Measurements from ENCODE around the gene MYPOP. TPM values are rescaled to one million over a fixed set of nuclear protein-coding genes. Genes with fewer than 3 reads are reported as not detected.
A peak's percentile ranks its signal among the peaks of the same experiment; 100 is the strongest.
"Not testable (repeated sequence)": the region's sequence is repeated elsewhere in the genome, so short reads cannot be mapped to it uniquely, and the experiment has no call there.

The MYPOP gene
- total RNA-seq, 1 donor from 2014 or later, result 0.79 TPM

DNA sequence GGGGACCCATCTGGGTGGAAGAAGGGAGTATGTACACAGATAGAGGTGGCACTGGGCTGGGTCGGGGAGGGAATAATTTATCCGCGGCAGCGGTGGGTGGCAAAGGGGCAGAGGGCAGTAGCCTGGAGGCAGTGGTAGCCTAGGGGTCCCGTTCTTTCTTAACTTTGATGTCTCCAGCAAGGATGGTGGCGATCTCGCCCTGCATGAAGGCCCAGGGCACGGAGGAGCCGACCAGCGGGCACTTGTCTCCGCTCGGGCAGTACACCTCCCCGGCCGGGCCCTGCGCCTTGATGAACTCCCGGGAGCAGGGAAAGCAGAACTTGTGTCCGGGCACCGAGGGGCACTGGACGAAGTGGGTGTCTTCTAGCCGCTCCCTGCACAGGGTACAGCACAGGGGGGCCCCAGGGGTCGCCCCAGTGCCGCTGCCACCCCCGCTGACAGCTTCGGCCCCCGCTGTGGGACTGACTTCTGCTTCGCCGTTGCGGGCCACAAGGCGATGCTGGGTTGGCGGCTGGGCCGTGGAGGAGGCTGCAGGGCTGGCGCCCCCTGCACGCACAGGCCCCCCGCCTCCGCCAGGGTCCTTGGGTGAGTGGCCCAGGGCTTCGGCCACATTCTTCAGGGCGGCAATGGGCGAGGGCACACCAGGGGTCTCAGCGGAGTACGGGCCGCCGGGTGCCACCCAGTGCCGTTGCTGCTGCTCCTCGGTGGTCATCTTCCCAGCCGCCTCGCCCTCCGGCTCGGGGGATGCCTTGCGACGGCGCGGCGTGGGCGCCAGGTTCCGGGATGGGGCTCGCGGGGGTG is 18.3 kb downstream of the MYPOP start:
- no peak for DNase-seq (ENCODE audit: low read depth, low spot score)

DNA sequence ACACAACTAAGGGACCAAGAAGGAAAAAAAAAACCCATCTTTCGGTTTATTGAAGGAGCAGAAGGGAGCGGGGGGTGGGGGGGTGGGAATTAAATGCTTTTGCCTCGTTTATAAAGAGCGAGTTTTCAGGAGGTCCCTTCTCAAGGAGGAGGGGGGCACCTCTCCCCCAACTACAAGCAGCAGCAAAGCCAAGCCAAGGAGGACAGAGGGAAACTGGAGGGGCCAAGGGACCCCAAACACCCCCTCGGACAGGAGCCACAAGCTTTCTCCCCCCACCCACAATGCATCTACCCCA is 18.9 kb downstream of the MYPOP start:
- DNase-seq (ENCODE audit: low read depth, low spot score), result no peak

- peak; percentile 63 for DNase-seq (ENCODE audit: low read depth, low spot score)
Observed at GRCh38 chr19:45882652-45883585, 19.5 kb downstream of the MYPOP start.

DNA sequence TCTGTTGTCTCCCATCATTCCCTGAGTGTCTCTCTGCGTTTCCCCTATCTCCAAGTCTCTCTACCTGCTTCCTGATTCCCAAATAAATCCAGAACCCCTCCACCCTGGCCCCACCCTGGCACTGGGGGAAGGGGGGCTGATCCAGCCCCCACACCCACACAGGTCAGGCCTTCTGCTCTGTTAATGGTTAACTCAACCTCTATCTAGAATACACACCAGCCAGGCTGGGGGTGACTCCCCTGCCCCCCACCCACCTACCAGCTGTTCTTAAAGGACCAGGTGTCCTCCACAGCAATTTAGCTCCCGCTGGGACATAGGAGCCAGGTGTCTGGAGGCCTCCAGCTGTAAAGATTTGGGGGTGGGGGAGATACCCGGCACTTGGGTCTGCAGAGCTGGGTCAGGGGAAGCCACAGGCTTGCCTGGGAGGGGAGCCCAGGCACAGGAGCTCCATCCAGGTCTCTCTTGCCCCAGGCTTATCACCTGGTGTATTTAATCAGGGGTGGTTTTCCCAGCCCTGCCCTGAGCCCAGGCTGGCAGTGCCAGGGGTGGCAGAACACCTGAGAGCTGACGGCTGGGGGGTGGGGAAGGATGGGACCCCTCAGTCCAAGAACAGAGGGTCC is 20.4 kb downstream of the MYPOP start:
- no peak for DNase-seq (ENCODE audit: low read depth, low spot score)

DNA sequence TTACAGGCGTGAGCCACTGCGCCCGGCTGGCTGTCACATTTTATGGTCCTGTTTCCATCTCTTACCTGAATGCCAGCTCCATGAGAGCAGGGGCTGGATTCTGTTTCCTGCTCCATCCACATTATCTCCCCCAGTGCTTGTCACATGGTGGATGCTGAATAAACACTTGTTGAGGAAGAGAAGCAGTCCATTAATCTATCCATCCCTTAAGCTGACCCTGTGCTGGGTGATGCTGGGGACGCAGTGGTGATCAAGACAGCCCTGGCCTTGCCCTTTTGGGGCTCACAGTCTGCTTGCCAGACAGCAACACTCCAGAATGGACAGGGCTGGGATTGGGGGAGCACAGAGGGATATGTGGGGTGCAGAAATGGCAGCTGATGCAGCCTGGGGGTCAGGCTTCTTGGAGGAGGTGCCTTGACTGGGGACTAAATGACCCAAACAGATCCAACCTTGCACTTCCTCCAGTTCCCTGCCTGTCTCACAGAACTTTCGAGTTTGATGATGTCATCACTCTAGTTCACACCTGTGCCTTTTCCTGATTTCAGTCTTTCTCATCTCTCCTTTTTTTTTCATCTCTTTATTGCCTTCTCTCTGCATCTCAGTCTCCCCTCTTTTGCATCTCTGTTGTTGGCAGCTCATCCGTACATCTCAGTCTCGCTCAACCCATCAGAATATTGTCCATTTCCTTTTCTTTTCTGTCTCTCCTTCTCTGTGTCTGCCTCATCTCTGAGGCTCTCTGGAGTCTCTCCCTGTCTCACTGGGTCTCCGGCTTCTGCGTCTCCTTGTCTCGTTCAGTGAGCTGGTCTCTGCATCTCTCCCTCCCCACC is 21.1 kb downstream of the MYPOP start:
- DNase-seq (ENCODE audit: low read depth, low spot score), result no peak

DNA sequence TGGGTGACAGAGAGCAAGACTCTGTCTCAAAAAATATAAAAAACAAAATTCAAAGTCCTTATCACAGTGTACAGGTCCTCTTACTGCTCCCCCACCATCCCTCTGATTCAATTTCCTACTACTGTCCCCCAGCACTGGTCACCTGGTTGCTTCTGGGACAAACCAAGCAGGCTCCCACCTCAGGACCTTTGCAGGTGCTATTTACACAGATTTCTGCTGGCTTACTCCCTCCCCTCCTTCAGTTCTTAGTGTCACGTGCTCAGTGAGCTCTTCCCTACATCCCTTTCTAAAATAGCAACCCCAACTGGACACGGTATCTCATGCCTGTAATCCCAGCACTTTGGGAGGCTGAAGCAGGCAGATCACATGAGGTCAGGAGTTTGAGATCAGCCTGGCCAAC is 22.4 kb downstream of the MYPOP start:
- DNase-seq (ENCODE audit: low read depth, low spot score), result no peak

- no peak for DNase-seq (ENCODE audit: low read depth, low spot score)
Observed at GRCh38 chr19:45879055-45879454, 23.4 kb downstream of the MYPOP start.

DNA sequence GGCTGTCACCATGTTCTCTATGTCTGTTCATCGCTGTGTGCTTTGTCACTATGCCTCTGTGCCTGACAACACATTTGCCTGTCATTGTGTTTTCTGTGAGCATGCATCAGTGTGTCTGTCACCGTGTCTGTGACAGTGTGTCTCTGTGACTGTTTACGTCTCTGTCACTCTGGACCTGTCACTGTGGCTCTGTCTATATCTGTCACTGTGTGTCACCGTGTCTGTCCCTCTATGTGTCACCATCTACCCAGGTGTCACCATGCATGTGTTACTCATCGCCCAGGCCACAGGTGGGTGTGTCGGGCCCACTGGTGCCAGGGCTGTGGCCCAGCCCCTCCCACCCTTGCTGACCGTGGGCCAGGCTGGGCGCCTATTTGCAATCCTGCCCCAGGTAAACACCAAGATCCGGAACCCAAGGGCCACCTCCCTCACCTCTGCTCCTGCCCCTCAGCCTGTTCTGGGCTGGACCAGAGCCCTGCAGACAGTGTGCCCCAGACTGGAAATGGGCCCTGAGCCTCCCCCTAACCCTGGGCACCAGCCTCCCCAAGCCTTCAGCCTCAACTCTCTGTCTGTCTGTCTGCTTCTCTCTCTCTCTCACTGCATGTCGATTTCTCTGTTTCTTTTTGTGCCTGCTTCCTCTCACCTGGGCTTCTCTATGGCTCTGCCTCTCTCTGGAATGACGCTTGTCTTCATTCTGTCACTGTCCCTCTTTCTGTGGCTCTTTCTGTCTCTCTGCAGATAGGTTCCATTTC is 24.2 kb downstream of the MYPOP start:
- DNase-seq (ENCODE audit: low read depth, low spot score), result no peak

DNA sequence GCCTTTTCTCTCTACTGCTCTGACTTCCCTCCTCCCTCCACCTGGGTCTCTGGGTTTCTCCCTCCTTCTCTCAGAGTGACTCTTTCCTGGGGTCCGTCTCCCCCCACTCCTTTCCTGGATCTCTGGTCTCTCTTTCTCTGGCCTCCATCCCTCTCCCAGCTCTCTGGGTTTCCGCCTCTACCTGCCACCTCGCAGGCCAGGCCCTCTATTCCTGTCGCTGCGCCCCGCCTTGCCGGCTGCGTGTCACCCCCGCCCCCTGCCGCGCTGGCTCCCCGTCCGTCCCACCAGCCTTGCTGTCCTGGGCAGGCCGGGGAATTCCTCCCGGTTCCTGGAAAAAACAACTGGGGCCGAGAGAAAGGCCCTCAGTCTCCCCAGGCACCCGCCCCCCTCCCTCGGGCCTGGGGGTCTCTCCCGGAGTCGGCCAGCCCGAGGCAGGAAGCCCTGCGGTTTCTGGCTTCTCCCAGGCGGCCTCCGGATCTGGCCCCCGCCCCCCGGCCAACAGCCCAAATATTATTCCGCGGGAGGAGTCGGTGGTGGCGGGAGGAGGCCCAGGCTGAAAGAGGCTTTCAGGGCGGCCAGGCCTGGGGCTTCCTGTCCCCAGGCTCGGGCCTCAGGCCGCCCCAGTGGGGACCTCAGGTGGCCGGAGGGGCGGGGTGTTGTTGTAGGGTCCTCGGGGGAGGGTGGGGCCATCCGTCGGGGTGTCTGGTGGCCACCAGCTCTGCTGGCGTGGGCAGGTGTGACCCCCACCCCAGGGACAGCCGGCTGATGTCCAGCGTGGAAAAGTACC is 25.8 kb downstream of the MYPOP start:
- DNase-seq (ENCODE audit: low read depth, low spot score), result no peak

GRCh38 chr19:45876161-45876410 is 26.3 kb downstream of the MYPOP start:
- DNase-seq (ENCODE audit: low read depth, low spot score), result no peak

DNA sequence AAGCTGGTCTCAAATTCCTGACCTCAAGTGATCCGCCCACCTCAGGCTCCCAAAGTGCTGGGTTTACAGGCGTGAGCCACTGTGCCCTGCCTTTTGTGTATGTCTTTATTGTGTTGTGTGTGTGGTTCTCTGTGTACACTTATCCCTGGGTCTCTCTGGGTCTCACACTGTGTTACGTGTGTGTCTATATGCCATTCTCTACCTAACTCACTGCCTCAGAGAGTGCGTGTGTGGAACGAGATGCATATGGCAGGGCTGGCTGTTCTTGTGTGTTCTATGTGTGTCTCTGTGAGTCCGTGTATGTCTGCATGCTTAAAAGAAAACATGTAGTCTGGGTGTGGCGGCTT is 27.8 kb downstream of the MYPOP start:
- DNase-seq (ENCODE audit: low read depth, low spot score), result no peak

DNA sequence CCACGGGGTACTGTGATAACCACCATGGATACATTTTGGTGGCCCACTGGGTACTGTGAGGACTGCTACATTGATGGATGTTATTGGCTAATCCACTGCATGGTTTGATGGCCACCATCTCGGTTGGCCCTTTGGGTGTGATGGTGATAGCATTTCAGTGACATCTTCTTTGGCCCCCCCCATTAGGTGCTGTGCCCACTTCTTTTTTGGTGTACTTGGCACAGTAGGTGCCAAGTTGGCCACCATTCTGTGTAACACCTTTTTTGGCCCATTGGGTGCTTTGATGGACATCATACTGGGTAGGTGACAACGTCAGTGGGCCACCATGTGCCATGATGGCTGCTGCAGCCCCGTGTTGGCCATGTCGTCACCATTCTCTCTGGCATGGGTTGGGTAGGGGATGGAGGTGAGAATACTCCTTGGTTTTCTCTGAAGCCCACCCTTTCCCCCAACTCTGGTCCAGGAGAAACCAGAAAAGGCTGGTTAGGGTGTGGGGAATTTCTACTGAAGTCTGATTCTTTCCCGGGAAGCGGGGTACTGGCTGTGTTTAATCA is 29.1 kb downstream of the MYPOP start:
- no peak for DNase-seq (ENCODE audit: low read depth, low spot score)

DNA sequence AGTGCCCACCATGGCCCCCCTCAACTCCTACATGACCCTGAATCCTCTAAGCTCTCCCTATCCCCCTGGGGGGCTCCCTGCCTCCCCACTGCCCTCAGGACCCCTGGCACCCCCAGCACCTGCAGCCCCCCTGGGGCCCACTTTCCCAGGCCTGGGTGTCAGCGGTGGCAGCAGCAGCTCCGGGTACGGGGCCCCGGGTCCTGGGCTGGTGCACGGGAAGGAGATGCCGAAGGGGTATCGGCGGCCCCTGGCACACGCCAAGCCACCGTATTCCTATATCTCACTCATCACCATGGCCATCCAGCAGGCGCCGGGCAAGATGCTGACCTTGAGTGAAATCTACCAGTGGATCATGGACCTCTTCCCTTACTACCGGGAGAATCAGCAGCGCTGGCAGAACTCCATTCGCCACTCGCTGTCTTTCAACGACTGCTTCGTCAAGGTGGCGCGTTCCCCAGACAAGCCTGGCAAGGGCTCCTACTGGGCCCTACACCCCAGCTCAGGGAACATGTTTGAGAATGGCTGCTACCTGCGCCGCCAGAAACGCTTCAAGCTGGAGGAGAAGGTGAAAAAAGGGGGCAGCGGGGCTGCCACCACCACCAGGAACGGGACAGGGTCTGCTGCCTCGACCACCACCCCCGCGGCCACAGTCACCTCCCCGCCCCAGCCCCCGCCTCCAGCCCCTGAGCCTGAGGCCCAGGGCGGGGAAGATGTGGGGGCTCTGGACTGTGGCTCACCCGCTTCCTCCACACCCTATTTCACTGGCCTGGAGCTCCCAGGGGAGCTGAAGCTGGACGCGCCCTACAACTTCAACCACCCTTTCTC is 30.1 kb downstream of the MYPOP start:
- no peak for DNase-seq (ENCODE audit: low read depth, low spot score)

DNA sequence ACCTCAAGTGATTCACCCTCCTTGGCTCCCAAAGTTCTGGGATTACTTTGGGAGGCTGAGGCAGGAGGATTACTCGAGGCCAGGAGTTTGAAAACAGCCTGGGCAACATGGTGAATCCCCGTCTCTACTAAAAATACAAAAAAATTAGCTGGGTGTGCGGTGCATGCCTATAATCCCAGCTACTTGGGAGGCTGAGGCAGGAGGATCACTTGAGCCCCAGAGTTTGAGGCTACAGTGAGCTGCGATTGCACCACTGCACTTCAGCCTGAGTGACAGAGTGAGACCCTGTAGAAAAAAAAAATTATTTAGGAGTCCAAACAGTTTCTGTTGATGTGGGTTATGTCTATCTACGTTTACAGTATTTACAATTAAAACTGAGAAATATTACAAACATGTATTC is 31.6 kb downstream of the MYPOP start:
- DNase-seq (ENCODE audit: low read depth, low spot score), result no peak

- DNase-seq (ENCODE audit: low read depth, low spot score), result not testable (repeated sequence)
Observed at GRCh38 chr19:45867241-45867640, 35.2 kb downstream of the MYPOP start.

GRCh38 chr19:45866400-45867176 is 35.8 kb downstream of the MYPOP start:
- no peak for DNase-seq (ENCODE audit: low read depth, low spot score)

GRCh38 chr19:45865269-45865948 is 37.0 kb downstream of the MYPOP start:
- no peak for DNase-seq (ENCODE audit: low read depth, low spot score)

- no peak for DNase-seq (ENCODE audit: low read depth, low spot score)
Observed at GRCh38 chr19:45864629-45865082, 37.8 kb downstream of the MYPOP start.
